Psoas muscle (tissue), 8 donors: ENCODE results near the gene ASPG. TPM values are rescaled to one million over a fixed set of nuclear protein-coding genes. Genes with fewer than 3 reads are reported as not detected.
A peak's percentile ranks its signal among the peaks of the same experiment; 100 is the strongest.

ENCODE experiments used
- ATAC-seq, 4 donors: fragments of 200-7000 bp; cut with Tn5 transposase; one replicate each; pipeline ENCODE4 v1.9.1; 2020; ENCODE audit warnings: moderate library complexity in 3 of 4, mild to moderate bottlenecking in 2 of 4
- DNase-seq, 2 donors: peaks; one replicate each; pipeline ENCODE4 v3.0.0-alpha.2; 2020
- H3K27ac ChIP-seq: fragments of 200-600 bp; one replicate; pipeline ENCODE4 v1.8.0; 2022
- H3K27me3 ChIP-seq, 3 donors: fragments of 200-600 bp in 1 of 3; one replicate each; pipeline versions ENCODE4 v1.6.1 to v1.8.0; 2013 to 2022; ENCODE audit warnings: low read length in 2 of 3, mild to moderate bottlenecking in 2 of 3, moderate library complexity in 1 of 3; ENCODE audit not compliant: insufficient read depth in 3 of 3
- H3K36me3 ChIP-seq, 2 donors: fragments of 200-600 bp in 1 of 2; one replicate each; pipeline versions ENCODE4 v1.6.1 to v1.8.0; 2013 to 2022; ENCODE audit warnings: low read depth in 1 of 2, mild to moderate bottlenecking in 1 of 2, moderate library complexity in 1 of 2; ENCODE audit not compliant: insufficient read depth in 1 of 2
- H3K4me1 ChIP-seq: fragments of 200-600 bp; one replicate; pipeline ENCODE4 v1.8.0; 2022
- H3K4me3 ChIP-seq: fragments of 200-600 bp; one replicate; pipeline ENCODE4 v1.8.0; 2022; ENCODE audit warnings: mild to moderate bottlenecking
- H3K9me3 ChIP-seq: fragments of 200-600 bp; one replicate; pipeline ENCODE4 v1.8.0; 2022
- CTCF ChIP-seq: fragments of 200-600 bp; IDR thresholded peaks from one replicate; pipeline ENCODE4 v1.8.0; 2022; ENCODE audit warnings: antibody characterized with exemption
- WGBS, 3 donors: extraction: QIAGEN DNeasy Blood & Tissue Kit; methylation state at CpG; one replicate each; pipeline versions ENCODE4 v1.1.6 to v1.1.7; 2013; 5-methylcytosine and 5-hydroxymethylcytosine counted together
- intact Hi-C, 2 donors: fragments of 100-400 bp; cut with DNase I; formaldehyde crosslinking; loops; one replicate each; pipeline versions ENCODE4 v1.11.0 to v1.14.2; 2022
- polyA plus RNA-seq, 3 donors: library from polyadenylated mRNA; stranded (reverse); fragments of 200-250 nt; gene quantifications; one replicate each; pipeline ENCODE4 v1.2.3, GENCODE V29; 2013
- total RNA-seq, 4 donors: library from RNA; stranded (reverse); fragmentation: NEBNext Ultra II Directional in 2 of 4; extraction: Animal tissue kit (Norgen Biotek cat#: 25700) in 2 of 4; gene quantifications; one replicate each; pipeline versions ENCODE4 v1.2.1 to v1.2.4, GENCODE V29; 2021 to 2023
- donor health status: healthy with polysubstance abuse.
- donor health status: DM: no; HTN: no; CAD: no; lungs with moderate emphysema.
- donor health status: Bipolar disorder and iron deficiency.
- donor health status: healthy.
- donor health status: DM: yes; HTN: yes; CAD: no.
- donor health status: DM: no; HTN: no; CAD: no.
- donor health status: DM: no; HTN: no; CAD: no.
- donor health status: DM: yes; HTN: yes; CAD: no.

Gene ASPG
- total and polyA plus RNA-seq, 7 donors, result 0.04 to 0.84 (median 0.33) TPM; not detected in 1

- H3K27ac ChIP-seq, result no peak overlapping the region
- H3K4me3 ChIP-seq, result no peak overlapping the region
- WGBS, 3 donors, result 79 to 86% (median 82%) methylated on average over 15 of the region's 15 CpGs
- no peaks in the 10 kb centered on the region for H3K36me3 ChIP-seq
- intact Hi-C loops, result no loop called here
- no peaks in the 10 kb centered on the region for H3K4me1 ChIP-seq
- DNase-seq (peak in 1 of 2 donors; percentile 48), ATAC-seq (no peak)
- TF ChIP-seq CTCF, result no peak
- no peaks in the 10 kb centered on the region for H3K9me3 ChIP-seq
- H3K27me3 ChIP-seq, result peaks cover 0 to 9% (median 0%) of the 10 kb centered on the region in 3 donors
Measured at GRCh38 chr14:104145826-104146601, 60.5 kb downstream of the ASPG start.

DNA sequence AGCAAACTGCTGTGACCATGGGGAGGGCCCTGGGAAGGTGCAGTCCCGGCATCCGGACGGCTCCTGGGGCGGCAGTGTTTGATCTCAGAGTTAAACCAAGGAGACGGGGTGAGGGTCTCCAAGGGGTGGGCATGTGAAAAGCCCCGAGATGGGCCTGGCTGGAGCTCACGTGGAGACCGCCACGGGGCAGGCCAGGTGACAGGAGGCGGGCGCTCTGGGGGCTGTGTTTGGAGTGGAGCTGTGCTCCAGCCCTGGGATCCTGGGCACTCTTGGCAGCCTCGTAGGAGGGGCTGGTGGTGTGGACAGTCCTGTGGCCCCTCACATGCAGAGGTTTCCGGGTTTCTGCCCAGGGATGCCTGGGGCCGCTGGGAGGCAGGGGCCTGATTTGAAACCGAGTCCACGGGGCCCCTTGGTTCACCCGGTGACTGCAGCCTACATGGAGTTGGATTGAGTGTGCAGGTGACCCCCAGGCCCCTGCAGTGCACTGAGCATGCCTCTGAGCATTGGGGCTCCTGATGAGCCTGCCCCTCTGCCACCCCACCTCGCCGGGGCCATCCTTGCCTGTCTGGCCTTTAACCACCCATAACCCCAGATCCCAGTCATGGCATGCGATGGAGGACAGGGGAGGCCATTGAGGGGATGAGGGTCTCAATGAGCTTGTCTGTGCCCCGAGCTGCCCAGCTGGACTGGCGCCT lies 61.3 kb downstream of the ASPG start:
- H3K4me3 ChIP-seq, result no peak overlapping the region
- ATAC-seq, result no peak
- H3K27me3 ChIP-seq, result peaks cover 0 to 9% (median 0%) of the 10 kb centered on the region in 3 donors
- no peaks in the 10 kb centered on the region for H3K4me1 ChIP-seq
- intact Hi-C loops, result no loop called here
- no peaks in the 10 kb centered on the region for H3K9me3 ChIP-seq
- H3K36me3 ChIP-seq, result no peaks in the 10 kb centered on the region
- no peak for TF ChIP-seq CTCF
- peak; percentile 7 to 40 for DNase-seq
- no peak overlapping the region for H3K27ac ChIP-seq
- 78 to 88% (median 80%) methylated on average over 22 of the region's 22 CpGs for WGBS, 3 donors

DNA sequence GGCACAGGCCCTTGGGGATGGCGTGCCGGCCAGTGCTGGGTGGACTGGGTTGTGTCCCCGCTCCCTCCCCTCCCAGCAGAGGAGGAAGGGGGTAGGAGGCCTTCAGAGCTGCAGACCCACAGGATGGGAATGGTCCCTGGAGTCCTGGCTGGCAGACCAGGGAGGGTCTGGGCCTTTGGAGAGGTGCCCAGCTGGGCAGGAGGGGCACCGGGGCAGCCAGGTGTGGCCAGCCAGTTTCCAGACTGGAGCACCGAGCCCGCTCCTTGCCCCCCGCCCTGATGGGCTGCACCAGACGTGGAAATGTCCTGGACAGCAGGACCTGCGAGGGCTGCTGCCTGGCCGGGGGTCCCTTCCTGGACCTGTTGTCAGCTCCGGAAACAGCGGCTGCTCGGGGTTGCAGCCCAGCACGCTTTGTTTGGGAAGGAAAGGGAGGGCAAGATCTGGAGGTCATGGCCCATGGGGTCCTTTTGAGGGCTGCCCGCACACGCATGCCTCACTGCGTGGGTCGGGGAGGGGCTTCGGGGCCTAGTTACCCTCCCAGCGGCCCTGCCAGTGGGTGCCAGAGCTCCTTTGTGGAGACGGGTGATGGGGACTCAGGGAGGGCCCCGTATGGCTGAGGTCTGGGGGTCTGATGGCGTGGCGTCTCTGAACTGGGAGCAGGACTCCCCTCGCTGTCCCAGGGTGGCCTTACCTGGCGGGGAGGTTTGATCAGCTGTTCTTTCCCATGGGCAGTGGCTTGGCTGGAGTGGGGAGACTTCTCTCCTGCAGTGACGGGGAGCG lies 62.0 kb downstream of the ASPG start:
- H3K27me3 ChIP-seq, result peaks cover 0 to 9% (median 0%) of the 10 kb centered on the region in 3 donors
- no peak for TF ChIP-seq CTCF
- H3K4me3 ChIP-seq, result no peak overlapping the region
- no peaks in the 10 kb centered on the region for H3K4me1 ChIP-seq
- no peaks in the 10 kb centered on the region for H3K36me3 ChIP-seq
- H3K9me3 ChIP-seq, result no peaks in the 10 kb centered on the region
- DNase-seq (peak; percentile 15 to 50), ATAC-seq (no peak)
- intact Hi-C loops, result no loop called here
- WGBS, 3 donors, result 72 to 77% (median 73%) methylated on average over 27 to 28 of the region's 28 CpGs
- H3K27ac ChIP-seq, result no peak overlapping the region

GRCh38 chr14:104148433-104149277 lies 63.2 kb downstream of the ASPG start:
- DNase-seq (peak in 1 of 2 donors; percentile 32), ATAC-seq (no peak)
- no peak overlapping the region for H3K27ac ChIP-seq
- WGBS, 3 donors, result 77 to 81% (median 80%) methylated on average over 18 to 22 of the region's 22 CpGs
- no peaks in the 10 kb centered on the region for H3K9me3 ChIP-seq
- peaks cover 0 to 9% (median 0%) of the 10 kb centered on the region in 3 donors for H3K27me3 ChIP-seq
- H3K4me1 ChIP-seq, result no peaks in the 10 kb centered on the region
- intact Hi-C loops, result no loop called here
- H3K4me3 ChIP-seq, result no peak overlapping the region
- H3K36me3 ChIP-seq, result no peaks in the 10 kb centered on the region
- TF ChIP-seq CTCF, result no peak
